OCI-LY7 (cell line): Measurements from ENCODE around the gene MIB2. TPM values are rescaled to one million over a fixed set of nuclear protein-coding genes. Genes with fewer than 3 reads are reported as not detected.

Source experiments
- BruUV-seq: library from RNA; stranded (reverse); fragments of 400-500 nt; replicated peaks from 2 replicates; lab custom pipeline; 2021; lab: Mats Ljungman, UMichigan
- CTCF ChIA-PET: fragments of 300-600 bp; sonication (Branson Sonifier 250); formaldehyde crosslinking; loops from one replicate; lab custom pipeline; 2022; ENCODE audit warnings: antibody characterized with exemption; ENCODE audit not compliant: unreplicated experiment; lab: Charles Lee
- POLR2A ChIA-PET: fragments of 300-600 bp; sonication (Branson Sonifier 250); formaldehyde crosslinking; loops from one replicate; lab custom pipeline; 2022; ENCODE audit warnings: antibody characterized with exemption; lab: Charles Lee
- DNase-seq: peaks from one replicate; pipeline ENCODE4 v3.0.0-alpha.2; 2015; ENCODE audit warnings: low spot score
- H2AFZ ChIP-seq: fragments of 200-600 bp; sonication (generic), shearing (Covaris generic); 2 replicates; pipeline ENCODE4 v1.6.1; 2014; ENCODE audit warnings: mild to moderate bottlenecking, antibody characterized with exemption, low read length, moderate library complexity
- H3K27ac ChIP-seq: fragments of 200-600 bp; sonication (generic); 2 replicates; pipeline ENCODE4 v1.5.1; 2014; ENCODE audit warnings: mixed run types, low read depth, mild to moderate bottlenecking, moderate library complexity, low read length, inconsistent platforms; ENCODE audit not compliant: poor library complexity, severe bottlenecking
- H3K36me3 ChIP-seq: fragments of 200-600 bp; sonication (generic); 2 replicates; pipeline ENCODE4 v1.6.1; 2014; ENCODE audit warnings: mild to moderate bottlenecking, antibody characterized with exemption, low read length, moderate library complexity, mixed read lengths; ENCODE audit not compliant: insufficient read depth
- H3K4me1 ChIP-seq: fragments of 200-600 bp; sonication (generic); 2 replicates; pipeline ENCODE4 v1.5.1; 2014; ENCODE audit warnings: mild to moderate bottlenecking, low read length; ENCODE audit not compliant: insufficient read depth, poor library complexity, severe bottlenecking
- H3K4me2 ChIP-seq: fragments of 200-600 bp; sonication (generic); 2 replicates; pipeline ENCODE4 v1.6.1; 2014; ENCODE audit warnings: mild to moderate bottlenecking, low read length
- H3K4me3 ChIP-seq: fragments of 200-600 bp; sonication (generic); 2 replicates; pipeline ENCODE4 v1.5.1; 2014; ENCODE audit warnings: mild to moderate bottlenecking, low read depth, low read length; ENCODE audit not compliant: poor library complexity, severe bottlenecking
- H3K79me2 ChIP-seq: fragments of 200-600 bp; sonication (generic); 2 replicates; pipeline ENCODE4 v1.6.1; 2016; ENCODE audit warnings: low read depth, mild to moderate bottlenecking, low read length, moderate library complexity, mixed read lengths; ENCODE audit not compliant: insufficient read depth
- H3K9me2 ChIP-seq: fragments of 200-600 bp; sonication (generic); 2 replicates; pipeline ENCODE4 v1.6.1; 2016; ENCODE audit warnings: mild to moderate bottlenecking, low read length, mixed read lengths; ENCODE audit not compliant: insufficient read depth
- H3K9me3 ChIP-seq: fragments of 200-600 bp; sonication (generic); 2 replicates; pipeline ENCODE4 v1.6.1; 2014; ENCODE audit warnings: mild to moderate bottlenecking, mixed run types, low read length, mixed read lengths
- H4K20me1 ChIP-seq: fragments of 200-600 bp; sonication (generic); 2 replicates; pipeline ENCODE4 v1.6.1; 2014; ENCODE audit warnings: mild to moderate bottlenecking, antibody characterized with exemption, low read length, moderate library complexity, mixed read lengths; ENCODE audit not compliant: insufficient read depth
- EZH2phosphoT487 ChIP-seq: fragments of 200-600 bp; sonication (generic); IDR thresholded peaks from 2 replicates; pipeline ENCODE4 v1.6.1; 2018; ENCODE audit warnings: low read depth, borderline replicate concordance, mild to moderate bottlenecking, mixed run types, antibody characterized with exemption, low read length, moderate library complexity, mixed read lengths
- intact Hi-C: fragments of 100-400 bp; cut with micrococcal nuclease; formaldehyde crosslinking; loops from one replicate; pipeline ENCODE4 v1.10.0; 2022; ENCODE audit not compliant: unreplicated experiment
- total RNA-seq, 2 experiments: library from RNA; depleted of rRNA in 1 of 2; stranded (reverse); fragments of >200 nt in 1 of 2; shearing (Covaris generic) in 1 of 2; gene quantifications; 2 replicates each; pipeline ENCODE4 v1.2.3, GENCODE V29; 2014 to 2022
- TF ChIP-seq, protein P1 (sequence below): fragments of 200-600 bp; sonication (generic); conservative IDR thresholded peaks from 2 replicates; pipeline ENCODE4 v1.5.1; 2014; ENCODE audit warnings: mild to moderate bottlenecking, antibody characterized with exemption, low read length, moderate library complexity, mixed read lengths

Gene MIB2
- total RNA-seq, 2 experiments from 2014 or later: 54.0 to 64.9 TPM

DNA sequence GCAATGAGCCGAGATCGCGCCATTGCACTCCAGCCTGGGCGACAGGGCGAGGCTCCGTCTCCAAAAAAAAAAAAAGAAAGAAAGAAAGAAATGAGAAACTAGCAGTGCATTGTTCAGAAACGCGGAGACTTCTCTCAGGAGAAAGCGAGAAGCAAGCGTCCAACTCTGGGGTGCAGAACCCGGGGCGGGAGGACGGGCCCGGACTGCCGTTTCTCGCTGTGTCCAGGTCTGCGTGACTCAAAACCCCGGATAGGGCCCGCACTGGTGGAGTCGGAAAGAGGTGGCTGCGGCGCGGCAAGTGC, 395 bp upstream of the MIB2 start:
- Histone ChIP-seq H2AFZ (no peak overlapping the region), H3K9me2 (no peaks in the 10 kb centered on the region), H3K4me2 (peak overlapping the region; percentile 95), H3K79me2 (peaks cover 14% of the 10 kb centered on the region; the same call in 1 of the 2 replicates), H3K4me1 (peaks cover 31% of the 10 kb centered on the region), H4K20me1 (no peaks in the 10 kb centered on the region), H3K4me3 (peak overlapping the region; percentile 85), H3K36me3 (no peaks in the 10 kb centered on the region), H3K9me3 (no peaks in the 10 kb centered on the region), H3K27ac (peak overlapping the region; percentile 87)
- TF ChIP-seq EZH2phosphoT487: no peak
- TF ChIP-seq, protein P1, sequence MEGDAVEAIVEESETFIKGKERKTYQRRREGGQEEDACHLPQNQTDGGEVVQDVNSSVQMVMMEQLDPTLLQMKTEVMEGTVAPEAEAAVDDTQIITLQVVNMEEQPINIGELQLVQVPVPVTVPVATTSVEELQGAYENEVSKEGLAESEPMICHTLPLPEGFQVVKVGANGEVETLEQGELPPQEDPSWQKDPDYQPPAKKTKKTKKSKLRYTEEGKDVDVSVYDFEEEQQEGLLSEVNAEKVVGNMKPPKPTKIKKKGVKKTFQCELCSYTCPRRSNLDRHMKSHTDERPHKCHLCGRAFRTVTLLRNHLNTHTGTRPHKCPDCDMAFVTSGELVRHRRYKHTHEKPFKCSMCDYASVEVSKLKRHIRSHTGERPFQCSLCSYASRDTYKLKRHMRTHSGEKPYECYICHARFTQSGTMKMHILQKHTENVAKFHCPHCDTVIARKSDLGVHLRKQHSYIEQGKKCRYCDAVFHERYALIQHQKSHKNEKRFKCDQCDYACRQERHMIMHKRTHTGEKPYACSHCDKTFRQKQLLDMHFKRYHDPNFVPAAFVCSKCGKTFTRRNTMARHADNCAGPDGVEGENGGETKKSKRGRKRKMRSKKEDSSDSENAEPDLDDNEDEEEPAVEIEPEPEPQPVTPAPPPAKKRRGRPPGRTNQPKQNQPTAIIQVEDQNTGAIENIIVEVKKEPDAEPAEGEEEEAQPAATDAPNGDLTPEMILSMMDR: no peak
- intact Hi-C loops: loop anchor here (1.0 to 5.0 kb wide), 2 partner anchors 8 to 43 kb away; partner anchors contain the start of gene SSU72
- CTCF ChIA-PET: interaction anchor here (1.2 kb wide), 1 partner anchor 10 kb away, joined by 13 read pairs; no protein-coding TSS in a partner anchor
- POLR2A ChIA-PET: interaction anchor here (1.2 to 1.9 kb wide), 3 partner anchors 10 to 64 kb away, joined by 3 to 4 read pairs (median 3); no protein-coding TSS in a partner anchor
- BruUV-seq: no TSS peak
- DNase-seq: no peak

DNA sequence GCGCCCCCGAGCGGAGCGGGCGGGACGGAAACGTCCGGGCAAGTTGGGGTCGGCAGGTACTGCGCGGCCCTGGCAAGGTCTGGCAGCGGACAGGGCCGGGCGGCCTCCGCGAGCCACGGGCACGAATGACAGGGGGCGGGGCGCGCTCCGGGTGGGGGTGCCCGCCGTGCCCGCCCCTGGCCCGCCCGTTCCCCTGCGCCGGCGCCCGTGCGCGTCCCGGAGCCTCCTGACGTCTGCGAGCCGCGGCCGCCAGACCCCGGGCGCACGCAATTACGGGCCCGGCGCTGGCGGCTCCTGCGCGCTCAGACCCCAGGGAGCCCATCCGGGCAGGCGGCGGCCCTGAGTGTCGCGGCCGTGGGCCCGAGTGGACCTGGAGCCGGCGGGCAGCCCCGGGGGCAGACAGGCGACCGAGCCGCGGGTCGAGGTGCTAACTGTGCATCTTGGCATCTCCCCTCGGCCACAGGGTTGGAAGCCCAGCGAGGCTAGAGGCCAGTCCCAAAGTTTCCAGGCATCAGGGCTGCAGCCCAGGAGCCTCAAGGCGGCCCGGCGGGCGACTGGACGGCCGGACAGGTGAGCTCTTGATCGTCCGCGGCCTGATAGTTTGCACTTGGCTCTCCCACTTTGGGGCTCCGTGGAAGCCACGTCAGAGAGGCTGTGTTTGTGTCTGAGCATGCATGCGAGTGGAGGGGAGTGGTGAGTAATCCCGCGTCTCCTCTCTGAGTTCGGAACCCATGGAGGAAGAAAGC, 918 bp downstream of the MIB2 start:
- Histone ChIP-seq H3K36me3 (no peaks in the 10 kb centered on the region), H4K20me1 (no peaks in the 10 kb centered on the region), H3K9me2 (no peaks in the 10 kb centered on the region), H3K4me1 (peaks cover 24% of the 10 kb centered on the region), H2AFZ (0 out of 2 replicates have a peak overlapping the region, but pooled peaks have one; percentile 53), H3K79me2 (peaks cover 14% of the 10 kb centered on the region; the same call in 1 of the 2 replicates), H3K4me3 (peak overlapping the region; percentile 85), H3K27ac (no peak overlapping the region), H3K9me3 (no peaks in the 10 kb centered on the region), H3K4me2 (peak overlapping the region; percentile 75)
- CTCF ChIA-PET: no interaction called here
- intact Hi-C loops: loop anchor here (5.0 kb wide), 1 partner anchor 44 kb away; the partner anchor contains the start of gene SSU72
- BruUV-seq: no TSS peak
- POLR2A ChIA-PET: interaction anchor here (0.7 kb wide), 1 partner anchor 300 kb away, joined by 3 read pairs; no protein-coding TSS in a partner anchor
- no peak for DNase-seq
- TF ChIP-seq, protein P1: no peak
- no peak for TF ChIP-seq EZH2phosphoT487
